ENCODE data around the gene FOXE1. TPM values are rescaled to one million over a fixed set of nuclear protein-coding genes. Genes with fewer than 3 reads are reported as not detected.

The FOXE1 gene
- polyA plus RNA-seq, 1 of the 3 experiments (the other 2 are of a cell fraction): 0.03 TPM

- no peak for TF ChIP-seq USF1 (IDR thresholded peaks at IDR 0.05; ENCODE audit: borderline replicate concordance, low read depth)
- TF ChIP-seq YY1 (IDR thresholded peaks at IDR 0.05; ENCODE audit: low read depth): no peak
- TF ChIP-seq POLR2AphosphoS5 (IDR thresholded peaks at IDR 0.05; ENCODE audit: low read depth, low read length): no peak
- TF ChIP-seq TAF1 (IDR thresholded peaks at IDR 0.05; ENCODE audit: borderline replicate concordance, low read depth, low read length): no peak
- no peak for TF ChIP-seq SIN3A (IDR thresholded peaks at IDR 0.05; ENCODE audit: borderline replicate concordance, low read depth, low read length)
- TF ChIP-seq TCF12 (IDR thresholded peaks at IDR 0.05): no peak
Observed at GRCh38 chr9:97808972-97809371, 44.1 kb upstream of the FOXE1 start (continued).

- ChIA-PET POLR2A (no interaction called here), CTCF (no interaction called here)
- Histone ChIP-seq H3K9me2 (no peaks in the 10 kb centered on the region), H3K9me3 (no peaks in the 10 kb centered on the region), H4K20me1 (ENCODE audit: insufficient read depth) (no peaks in the 10 kb centered on the region), H2AFZ (ENCODE audit: low read depth) (no peak overlapping the region), H3K4me3 (ENCODE audit: low read depth in 2 of 2, low read length in 1 of 2) (no peak overlapping the region), H3K4me2 (no peak overlapping the region), H3K27me3 (ENCODE audit: insufficient read depth) (no peaks in the 10 kb centered on the region; the same call in 1 of the 2 replicates), H3K27ac (ENCODE audit: low read depth in 2 of 2, low read length in 1 of 2) (no peak overlapping the region), H3K36me3 (replicated peaks in 1 of 2; ENCODE audit: control insufficient read depth in 1 of 2, insufficient read depth in 2 of 2, low read length in 1 of 2) (no peaks in the 10 kb centered on the region), H3K79me2 (ENCODE audit: insufficient read depth) (no peaks in the 10 kb centered on the region), H3F3A (replicated peaks; ENCODE audit: insufficient read depth) (no peaks in the 10 kb centered on the region), H3K9ac (no peak overlapping the region), H3K4me1 (ENCODE audit: control insufficient read depth in 1 of 2, insufficient read depth in 2 of 2, low read depth in 1 of 2, low read length in 1 of 2) (no peaks in the 10 kb centered on the region)
- TF ChIP-seq NRF1 (IDR thresholded peaks at IDR 0.05; ENCODE audit: low read depth, low read length): no peak
- no peak for TF ChIP-seq JUND (IDR thresholded peaks at IDR 0.05)
- no peak for TF ChIP-seq RAD21 (IDR thresholded peaks at IDR 0.05; ENCODE audit: low read length)
- TF ChIP-seq FOXM1 (IDR thresholded peaks at IDR 0.05; ENCODE audit: low read depth): no peak
- TF ChIP-seq RXRA (IDR thresholded peaks at IDR 0.05; ENCODE audit: borderline replicate concordance, low read depth): no peak
- no peak for TF ChIP-seq TEAD4 (IDR thresholded peaks at IDR 0.05; ENCODE audit: borderline replicate concordance, insufficient read depth)
- TF ChIP-seq POLR2AphosphoS5 (IDR thresholded peaks at IDR 0.05; ENCODE audit: low read depth, low read length): no peak
- no peak for TF ChIP-seq IRF3 (IDR thresholded peaks at IDR 0.05; ENCODE audit: low read depth, low read length)
- no peak for TF ChIP-seq ELF1 (IDR thresholded peaks at IDR 0.05)
- no peak for TF ChIP-seq NFIC (IDR thresholded peaks at IDR 0.05; ENCODE audit: borderline replicate concordance)
- TF ChIP-seq REST (IDR thresholded peaks at IDR 0.05; ENCODE audit: low read depth, low read length): no peak
- TF ChIP-seq TCF12 (IDR thresholded peaks at IDR 0.05): no peak
- TF ChIP-seq SMC3 (IDR thresholded peaks at IDR 0.05; ENCODE audit: low read depth, low read length): no peak
- no peak for TF ChIP-seq SIN3A (IDR thresholded peaks at IDR 0.05; ENCODE audit: borderline replicate concordance, low read depth, low read length)
- no peak for TF ChIP-seq PBX3 (IDR thresholded peaks at IDR 0.05)
- no peak for TF ChIP-seq FOXJ3 (CRISPR knock-in tag; IDR thresholded peaks at IDR 0.05)
- no peak for TF ChIP-seq GABPA (IDR thresholded peaks at IDR 0.05; ENCODE audit: low read depth)
- no peak for TF ChIP-seq YY1 (IDR thresholded peaks at IDR 0.05; ENCODE audit: low read depth)
- no peak for TF ChIP-seq CTCF (IDR thresholded peaks at IDR 0.05)
- no peak for TF ChIP-seq TAF1 (IDR thresholded peaks at IDR 0.05; ENCODE audit: borderline replicate concordance, low read depth, low read length)
- DNase-seq: no peak
- 17% methylated on average over 4 of the region's 5 CpGs for WGBS (ENCODE audit: low lambda C conversion rate)
Observed at GRCh38 chr9:97809666-97810344, 43.2 kb upstream of the FOXE1 start.

Measured in SK-N-SH (cell line).